GM12892 (cell line): ENCODE data around the gene FLOT2.
"Not testable (repeated sequence)": the region's sequence is repeated elsewhere in the genome, so short reads cannot be mapped to it uniquely, and the experiment has no call there.

Source experiments
- DNase-seq: peaks from one replicate; pipeline ENCODE4 v3.0.0; 2011; ENCODE audit not compliant: insufficient read length
- FAIRE-seq: peaks from 2 replicates; lab custom pipeline; 2011; peaks lifted over from hg19 to GRCh38; lab: Jason Lieb, UNC
- POLR2A ChIP-seq: IDR thresholded peaks from 2 replicates; pipeline ENCODE4 v1.6.1; 2011; ENCODE audit warnings: low read depth, low read length, control low read depth
- POLR2AphosphoS5 ChIP-seq: IDR thresholded peaks from 2 replicates; pipeline ENCODE4 v1.6.1; 2011; ENCODE audit warnings: low read depth, low read length, control low read depth
- TAF1 ChIP-seq: IDR thresholded peaks from 2 replicates; pipeline ENCODE4 v1.6.1; 2011; ENCODE audit warnings: low read depth, mild to moderate bottlenecking, control low read depth, low read length, borderline replicate concordance

The FLOT2 gene

GRCh38 chr17:28935744-28936460, 38.4 kb upstream of the FLOT2 start:
- DNase-seq (no peak), FAIRE-seq (no peak)
- no peak for TF ChIP-seq POLR2AphosphoS5
- TF ChIP-seq TAF1: no peak
- no peak for TF ChIP-seq POLR2A

GRCh38 chr17:28934508-28934907, 37.0 kb upstream of the FLOT2 start:
- DNase-seq, FAIRE-seq: not testable (repeated sequence)

- no peak for TF ChIP-seq POLR2A
- no peak for TF ChIP-seq POLR2AphosphoS5
- TF ChIP-seq TAF1: no peak
- FAIRE-seq (no peak), DNase-seq (no peak)
Observed at GRCh38 chr17:28929787-28930186, 32.3 kb upstream of the FLOT2 start.

- DNase-seq (no peak), FAIRE-seq (peak; percentile 51)
- TF ChIP-seq POLR2A (no peak), TAF1 (no peak), POLR2AphosphoS5 (no peak)
Observed at GRCh38 chr17:28928061-28928460, 30.5 kb upstream of the FLOT2 start.

GRCh38 chr17:28926786-28927185, 29.3 kb upstream of the FLOT2 start:
- no peak for DNase-seq
- no peak for TF ChIP-seq POLR2A
- no peak for TF ChIP-seq POLR2AphosphoS5
- TF ChIP-seq TAF1: no peak
- no peak for FAIRE-seq

- DNase-seq: no peak
- no peak for TF ChIP-seq POLR2A
- no peak for TF ChIP-seq TAF1
- TF ChIP-seq POLR2AphosphoS5: no peak
- FAIRE-seq: no peak
Observed at GRCh38 chr17:28926366-28926765, 28.8 kb upstream of the FLOT2 start.

GRCh38 chr17:28925912-28926365, 28.4 kb upstream of the FLOT2 start:
- no peak for DNase-seq
- no peak for FAIRE-seq
- TF ChIP-seq POLR2AphosphoS5 (no peak), TAF1 (no peak), POLR2A (no peak)

- TF ChIP-seq TAF1 (no peak), POLR2A (no peak), POLR2AphosphoS5 (no peak)
- DNase-seq (no peak), FAIRE-seq (no peak)
Observed at GRCh38 chr17:28920201-28920600, 22.7 kb upstream of the FLOT2 start.

GRCh38 chr17:28918295-28918694, 20.8 kb upstream of the FLOT2 start:
- no peak for FAIRE-seq

GRCh38 chr17:28917465-28917864, 19.9 kb upstream of the FLOT2 start:
- no peak for FAIRE-seq
- no peak for DNase-seq
- TF ChIP-seq TAF1: no peak
- no peak for TF ChIP-seq POLR2A
- no peak for TF ChIP-seq POLR2AphosphoS5

More at GRCh38 chr17:28918295-28918694, 20.8 kb upstream of the FLOT2 start:
- no peak for DNase-seq
- TF ChIP-seq POLR2A: no peak
- no peak for TF ChIP-seq POLR2AphosphoS5
- TF ChIP-seq TAF1: no peak

- no peak for FAIRE-seq
- no peak for TF ChIP-seq TAF1
- TF ChIP-seq POLR2A: no peak
- no peak for TF ChIP-seq POLR2AphosphoS5
- no peak for DNase-seq
Observed at GRCh38 chr17:28917029-28917428, 19.5 kb upstream of the FLOT2 start.

- DNase-seq (no peak), FAIRE-seq (no peak)
Observed at GRCh38 chr17:28916302-28916934, 18.9 kb upstream of the FLOT2 start.

More at GRCh38 chr17:28916302-28916934, 18.9 kb upstream of the FLOT2 start:
- TF ChIP-seq TAF1 (no peak), POLR2AphosphoS5 (no peak), POLR2A (no peak)
